K562 (cell line): ENCODE measurements around the gene CLIC5. TPM values are rescaled to one million over a fixed set of nuclear protein-coding genes. Genes with fewer than 3 reads are reported as not detected.

Experiments
- CBX2 ChIP-seq: fragments of 200-600 bp; sonication (generic); IDR thresholded peaks from one replicate; pipeline ENCODE4 v1.6.1; 2012; ENCODE audit warnings: mild to moderate bottlenecking, low read length, inconsistent platforms; ENCODE audit not compliant: insufficient read depth, poor library complexity, severe bottlenecking
- RBM14 ChIP-seq: fragments of 200-400 bp; formaldehyde crosslinking; IDR thresholded peaks from 2 replicates; pipeline ENCODE4 v1.6.1; 2018; ENCODE audit warnings: low read depth, mild to moderate bottlenecking, low read length, moderate library complexity, borderline replicate concordance; ENCODE audit not compliant: insufficient read depth
- RBM25 ChIP-seq: fragments of 200-400 bp; formaldehyde crosslinking; IDR thresholded peaks from 2 replicates; pipeline ENCODE4 v1.6.1; 2018; ENCODE audit warnings: low read length, low read depth, moderate library complexity; ENCODE audit not compliant: severe bottlenecking
- SETDB1 ChIP-seq: IDR thresholded peaks from one replicate; pipeline ENCODE4 v1.6.1; 2012; ENCODE audit warnings: low read length, control low read depth, inconsistent platforms
- ZBTB11 ChIP-seq, 3 experiments: fragments of 200-800 bp in 1 of 3; fragments of 250-450 bp in 1 of 3; fragments of 450-650 bp in 1 of 3; sonication (Bioruptor Pico) in 1 of 3; sonication (Bioruptor generic) in 1 of 3; formaldehyde crosslinking in 1 of 3; IDR thresholded peaks; 2 replicates each; pipeline versions ENCODE4 v1.6.1 to v1.8.0; 2016 to 2022; ENCODE audit warnings: mild to moderate bottlenecking in 2 of 3, missing genetic modification characterization in 2 of 3, missing compliant biosample characterization in 1 of 3, moderate library complexity in 1 of 3
- ZBTB43 ChIP-seq: sonication (generic); formaldehyde crosslinking; IDR thresholded peaks from 2 replicates; pipeline ENCODE4 v1.8.0; 2023; ENCODE audit warnings: mild to moderate bottlenecking, missing genetic modification reagents
- ZNF197 ChIP-seq: fragments of 200-800 bp; sonication (Bioruptor generic); IDR thresholded peaks from 2 replicates; pipeline ENCODE4 v1.6.1; 2016; ENCODE audit warnings: low read depth, missing genetic modification characterization, missing compliant biosample characterization
- polyA plus RNA-seq, 8 experiments: library from polyadenylated mRNA; depleted of rRNA in 4 of 8; stranded (reverse) in 5 of 8; unstranded in 3 of 8; fragments of >200 nt; fragmentation: Nextera tagmentation in 2 of 8; fragmentation: Illumina TruSeq in 1 of 8; extraction: Ambion mirVana in 2 of 8; extraction: Trizol in 1 of 8; gene quantifications; 2 replicates each; pipeline versions ENCODE4 v1.2.1 to v1.2.3, GENCODE V29; 2011 to 2014; ENCODE audit warnings: inconsistent platforms in 1 of 8, missing spikeins in 1 of 8
- total RNA-seq, 7 experiments: library from RNA; depleted of rRNA in 6 of 7; stranded (reverse); fragments of >200 nt in 6 of 7; fragmentation: Illumina TruSeq in 2 of 7; extraction: Trizol in 2 of 7; gene quantifications; 2 replicates each; pipeline versions ENCODE4 v1.2.1 to v1.2.3, GENCODE V29; 2011 to 2021; ENCODE audit warnings: low replicate concordance in 1 of 7
- TF ChIP-seq, protein P1 (sequence below): sonication (generic); formaldehyde crosslinking; IDR thresholded peaks from 2 replicates; pipeline ENCODE4 v1.8.0; 2022; ENCODE audit warnings: missing genetic modification reagents, mild to moderate bottlenecking, borderline replicate concordance
- TF ChIP-seq, protein P2 (sequence below), 3 experiments: fragments of 200-800 bp in 1 of 3; sonication (Bioruptor generic) in 1 of 3; sonication (generic) in 1 of 3; formaldehyde crosslinking in 1 of 3; IDR thresholded peaks; 2 replicates each; pipeline versions ENCODE4 v1.6.1 to v1.8.0; 2016 to 2022; ENCODE audit warnings: mild to moderate bottlenecking in 2 of 3, missing compliant biosample characterization in 2 of 3, missing genetic modification characterization in 2 of 3, missing genetic modification reagents in 1 of 3

Gene CLIC5
- total and polyA plus RNA-seq, 9 of the 15 experiments (the other 6 are each of a cell fraction or from before 2014, with no cell fraction given) = 0.31 TPM; not detected in 8

DNA sequence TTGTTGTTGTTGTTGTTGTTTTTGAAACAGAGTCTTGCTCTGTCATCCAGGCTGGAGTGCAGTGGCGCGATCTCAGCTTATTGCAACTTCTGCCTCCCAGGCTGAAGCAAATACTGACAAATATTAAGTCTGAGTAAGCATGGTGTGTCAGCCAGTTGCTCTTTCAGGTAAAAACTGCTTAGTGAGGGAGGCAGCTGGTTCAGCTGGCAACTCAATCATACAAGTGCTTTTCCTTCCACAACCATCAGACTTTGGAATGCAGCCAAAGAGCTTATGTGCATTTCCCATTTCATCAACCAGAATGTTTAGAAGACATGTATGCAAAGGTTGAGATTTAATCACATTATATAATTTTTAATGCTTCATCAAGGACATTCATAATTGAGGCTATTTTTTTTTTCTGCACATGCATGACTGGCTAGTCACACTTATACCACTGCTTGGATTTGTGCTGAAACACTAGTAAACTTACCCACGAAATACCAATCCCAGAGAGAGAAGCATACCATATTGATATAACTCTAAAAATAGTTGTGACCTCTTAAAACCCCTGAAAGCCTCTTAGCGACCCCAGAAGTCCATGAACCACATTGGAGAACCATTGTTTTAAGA, 56.0 kb downstream of the CLIC5 start (continued):
- TF ChIP-seq, protein P1, sequence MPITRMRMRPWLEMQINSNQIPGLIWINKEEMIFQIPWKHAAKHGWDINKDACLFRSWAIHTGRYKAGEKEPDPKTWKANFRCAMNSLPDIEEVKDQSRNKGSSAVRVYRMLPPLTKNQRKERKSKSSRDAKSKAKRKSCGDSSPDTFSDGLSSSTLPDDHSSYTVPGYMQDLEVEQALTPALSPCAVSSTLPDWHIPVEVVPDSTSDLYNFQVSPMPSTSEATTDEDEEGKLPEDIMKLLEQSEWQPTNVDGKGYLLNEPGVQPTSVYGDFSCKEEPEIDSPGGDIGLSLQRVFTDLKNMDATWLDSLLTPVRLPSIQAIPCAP = no peak
- TF ChIP-seq, protein P2, sequence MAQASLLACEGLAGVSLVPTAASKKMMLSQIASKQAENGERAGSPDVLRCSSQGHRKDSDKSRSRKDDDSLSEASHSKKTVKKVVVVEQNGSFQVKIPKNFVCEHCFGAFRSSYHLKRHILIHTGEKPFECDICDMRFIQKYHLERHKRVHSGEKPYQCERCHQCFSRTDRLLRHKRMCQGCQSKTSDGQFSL (CRISPR knock-in tag; IDR thresholded peaks at IDR 0.05) = no peak
- TF ChIP-seq, protein P2 (tag; IDR thresholded peaks at IDR 0.05) = no peak
- no peak for TF ChIP-seq CBX2
- no peak for TF ChIP-seq RBM14
- no peak for TF ChIP-seq SETDB1
- TF ChIP-seq RBM25 = no peak
- TF ChIP-seq ZBTB43 (CRISPR knock-in tag) = no peak
- no peak for TF ChIP-seq ZNF197 (CRISPR knock-in tag)
- TF ChIP-seq ZBTB11 (CRISPR knock-in tag; IDR thresholded peaks at IDR 0.05) = no peak
- TF ChIP-seq, all 486 proteins: peak for 0
